GM12864 (cell line): ENCODE data around the gene MGAT5.

Experiments
- DNase-seq: peaks from one replicate; pipeline ENCODE4 v3.0.0-alpha.2; 2011; ENCODE audit warnings: low read depth
- H3K4me3 ChIP-seq: 2 replicates; pipeline ENCODE4 v1.5.1; 2011; ENCODE audit warnings: mild to moderate bottlenecking, low read depth, low read length, control low read depth
- TF ChIP-seq, protein P1 (sequence below): IDR thresholded peaks from 2 replicates; pipeline ENCODE4 v1.5.1; 2011; ENCODE audit warnings: low read depth, mild to moderate bottlenecking, moderate library complexity, low read length, control low read depth, inconsistent platforms; ENCODE audit errors: missing control alignments

MGAT5 gene

DNA sequence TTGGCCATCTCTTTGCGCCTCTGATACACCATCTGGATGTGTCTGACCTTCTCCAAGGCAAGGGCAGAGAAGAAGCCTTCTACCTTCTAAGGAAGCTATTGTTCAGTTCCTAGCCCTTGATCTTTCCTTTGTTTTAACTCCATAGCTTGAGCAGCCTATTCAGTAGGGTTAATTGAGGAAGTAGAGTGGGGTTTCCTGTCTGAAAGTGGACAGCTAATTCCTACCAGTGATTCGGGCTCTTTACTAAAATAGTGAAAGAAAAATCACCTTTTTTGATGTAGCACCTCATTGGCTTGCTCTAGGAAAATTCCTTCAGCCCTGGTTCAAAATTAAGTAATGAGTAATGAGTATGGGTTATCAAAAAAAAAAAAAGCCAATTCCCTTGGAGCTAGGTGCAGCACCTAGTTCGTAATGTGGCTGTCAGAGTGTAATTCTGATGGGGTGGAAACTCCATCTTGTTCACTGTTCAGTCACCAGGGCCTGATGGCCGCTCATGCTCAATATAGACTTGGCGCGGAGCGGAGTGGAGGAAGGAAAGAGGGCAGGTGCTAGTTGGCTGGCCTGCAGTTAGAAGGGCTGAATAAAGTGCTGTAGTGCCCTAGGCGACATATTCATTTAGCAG lies 2.9 kb upstream of the MGAT5 start:
- H3K4me3 ChIP-seq, result no peak overlapping the region
- no peak for DNase-seq
- TF ChIP-seq, protein P1, sequence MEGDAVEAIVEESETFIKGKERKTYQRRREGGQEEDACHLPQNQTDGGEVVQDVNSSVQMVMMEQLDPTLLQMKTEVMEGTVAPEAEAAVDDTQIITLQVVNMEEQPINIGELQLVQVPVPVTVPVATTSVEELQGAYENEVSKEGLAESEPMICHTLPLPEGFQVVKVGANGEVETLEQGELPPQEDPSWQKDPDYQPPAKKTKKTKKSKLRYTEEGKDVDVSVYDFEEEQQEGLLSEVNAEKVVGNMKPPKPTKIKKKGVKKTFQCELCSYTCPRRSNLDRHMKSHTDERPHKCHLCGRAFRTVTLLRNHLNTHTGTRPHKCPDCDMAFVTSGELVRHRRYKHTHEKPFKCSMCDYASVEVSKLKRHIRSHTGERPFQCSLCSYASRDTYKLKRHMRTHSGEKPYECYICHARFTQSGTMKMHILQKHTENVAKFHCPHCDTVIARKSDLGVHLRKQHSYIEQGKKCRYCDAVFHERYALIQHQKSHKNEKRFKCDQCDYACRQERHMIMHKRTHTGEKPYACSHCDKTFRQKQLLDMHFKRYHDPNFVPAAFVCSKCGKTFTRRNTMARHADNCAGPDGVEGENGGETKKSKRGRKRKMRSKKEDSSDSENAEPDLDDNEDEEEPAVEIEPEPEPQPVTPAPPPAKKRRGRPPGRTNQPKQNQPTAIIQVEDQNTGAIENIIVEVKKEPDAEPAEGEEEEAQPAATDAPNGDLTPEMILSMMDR, result no peak

DNA sequence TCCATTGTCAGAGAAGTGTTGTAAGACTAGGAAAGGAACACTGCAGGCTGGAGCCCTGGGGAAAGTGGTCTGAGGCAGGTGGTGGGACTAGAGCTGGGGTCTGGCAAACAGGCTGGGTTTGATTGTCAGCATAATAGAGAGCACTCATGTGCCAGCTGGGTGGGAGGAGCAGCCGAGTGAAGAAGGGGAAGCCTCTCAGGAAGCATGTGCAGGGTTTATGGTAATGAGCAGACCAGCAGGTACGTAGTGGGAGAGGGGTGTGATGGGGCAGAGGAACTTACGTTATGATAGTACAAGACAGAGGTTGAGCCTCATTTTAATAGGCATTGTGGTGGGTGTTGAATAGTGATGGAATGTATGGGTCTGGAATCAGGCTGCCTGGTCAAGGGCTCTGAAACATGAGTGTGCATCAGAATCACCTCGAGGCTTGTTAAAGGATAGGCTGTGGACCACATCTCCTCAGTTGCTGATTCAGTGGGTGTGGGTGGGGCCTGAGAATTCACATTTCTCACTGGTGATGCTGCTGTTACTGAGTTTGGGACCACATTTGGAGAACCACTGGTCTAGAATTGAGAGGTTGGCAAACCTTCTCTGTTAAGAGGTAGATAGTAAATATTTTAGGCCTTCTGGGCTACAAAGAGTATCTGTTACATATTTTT lies 1.7 kb upstream of the MGAT5 start:
- H3K4me3 ChIP-seq, result no peak overlapping the region
- TF ChIP-seq, protein P1, result no peak
- no peak for DNase-seq

DNA sequence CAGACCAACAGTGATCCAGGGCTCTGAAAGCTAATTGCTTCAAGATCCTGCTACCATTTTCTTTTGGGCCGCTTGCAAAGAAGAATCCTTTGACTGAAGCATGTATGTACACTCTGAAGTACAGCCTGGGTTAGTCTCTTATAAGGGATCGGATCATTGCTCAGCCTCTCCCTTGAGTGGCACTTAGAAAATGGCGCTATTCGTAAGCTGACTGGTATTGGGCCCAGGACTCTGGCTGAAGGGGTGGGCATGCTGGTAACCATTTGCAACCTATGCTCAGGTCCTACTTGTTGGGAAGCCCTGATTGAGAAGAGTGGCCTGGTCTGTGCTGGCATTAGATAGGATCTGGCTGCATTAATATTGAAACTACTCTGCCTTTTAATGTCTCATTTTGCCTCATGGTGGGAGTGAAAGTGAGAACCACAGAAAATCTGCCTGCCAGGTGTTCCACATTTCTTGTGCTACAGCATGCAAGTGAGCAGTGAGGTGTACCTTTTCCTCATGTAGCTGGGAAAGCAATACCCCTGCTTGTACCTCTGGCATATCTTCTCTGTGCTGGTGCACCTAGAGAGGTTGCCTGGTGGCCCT lies 661 bp upstream of the MGAT5 start:
- no peak for DNase-seq
- TF ChIP-seq, protein P1, result no peak

DNA sequence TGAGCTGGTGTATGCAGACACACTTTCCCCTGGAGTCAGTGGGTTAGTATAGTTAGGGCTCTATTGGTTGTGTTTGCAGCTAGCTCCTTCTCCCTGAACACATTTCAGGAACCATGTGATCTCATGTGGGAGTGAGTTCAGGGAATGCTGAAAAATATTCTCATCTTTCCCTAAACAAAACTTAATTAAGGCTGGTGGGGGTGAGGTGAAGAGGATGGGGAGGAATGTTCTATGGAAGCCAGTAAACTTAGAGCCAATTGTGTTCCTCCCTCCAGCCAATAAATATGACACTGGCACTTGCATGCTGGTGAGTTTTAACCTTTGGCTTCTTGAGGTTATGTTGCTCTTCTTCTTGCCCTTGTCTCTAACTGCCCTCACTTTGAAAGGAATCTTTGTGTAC lies 952 bp downstream of the MGAT5 start:
- peak overlapping the region; percentile 12; the same call in 1 of the 2 replicates for H3K4me3 ChIP-seq
- DNase-seq, result no peak
- TF ChIP-seq, protein P1, result no peak

More for the DNA sequence above, 661 bp upstream of the MGAT5 start:
- no peak overlapping the region for H3K4me3 ChIP-seq

DNA sequence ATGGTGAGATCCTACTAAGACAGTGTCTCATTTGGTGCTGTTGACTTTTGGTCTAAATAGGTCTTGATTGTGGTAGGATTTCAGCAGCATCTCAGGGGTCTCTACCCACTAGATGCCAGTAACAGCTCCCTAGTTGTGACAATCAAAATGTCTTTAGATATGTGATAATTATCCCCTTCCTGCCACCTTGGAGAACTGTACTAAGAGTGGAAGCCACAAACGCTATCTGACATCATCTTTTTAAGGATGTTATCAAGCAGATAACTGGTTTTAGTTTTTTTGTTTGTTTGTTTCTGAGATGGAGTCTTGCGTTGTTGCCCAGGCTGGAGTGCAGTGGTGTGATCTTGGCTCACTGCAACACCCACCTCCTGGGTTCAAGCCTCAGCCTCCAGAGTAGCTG lies 3.1 kb downstream of the MGAT5 start:
- no peak overlapping the region for H3K4me3 ChIP-seq
- no peak for DNase-seq

DNA sequence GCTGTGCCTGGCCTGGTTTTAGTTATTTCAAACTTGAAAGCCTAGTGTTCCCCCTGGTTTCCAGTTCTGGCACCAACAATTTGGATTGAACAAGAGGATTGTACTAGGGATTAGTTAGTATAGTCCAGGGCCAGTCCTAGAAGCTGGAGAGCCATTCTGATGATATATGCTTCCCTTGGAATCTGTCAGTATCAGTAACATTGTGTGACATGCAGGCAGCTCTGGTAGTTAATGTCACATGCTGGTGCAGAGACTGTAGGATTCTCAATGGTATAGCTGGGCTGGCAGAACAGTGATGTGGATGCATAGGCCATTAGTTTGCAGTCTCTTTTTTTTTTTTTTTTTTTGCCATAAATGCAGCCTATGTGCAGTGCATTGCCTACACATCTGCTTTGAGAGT lies 3.6 kb downstream of the MGAT5 start:
- DNase-seq, result no peak
- TF ChIP-seq, protein P1, result no peak
- no peak overlapping the region for H3K4me3 ChIP-seq

More for the DNA sequence above, 3.1 kb downstream of the MGAT5 start:
- TF ChIP-seq, protein P1, result no peak
